ENCODE measurements around the gene IPPK. TPM values are rescaled to one million over a fixed set of nuclear protein-coding genes. Genes with fewer than 3 reads are reported as not detected.

IPPK gene
- total RNA-seq, 1 experiment from 2014 or later, result 15.4 TPM

DNA sequence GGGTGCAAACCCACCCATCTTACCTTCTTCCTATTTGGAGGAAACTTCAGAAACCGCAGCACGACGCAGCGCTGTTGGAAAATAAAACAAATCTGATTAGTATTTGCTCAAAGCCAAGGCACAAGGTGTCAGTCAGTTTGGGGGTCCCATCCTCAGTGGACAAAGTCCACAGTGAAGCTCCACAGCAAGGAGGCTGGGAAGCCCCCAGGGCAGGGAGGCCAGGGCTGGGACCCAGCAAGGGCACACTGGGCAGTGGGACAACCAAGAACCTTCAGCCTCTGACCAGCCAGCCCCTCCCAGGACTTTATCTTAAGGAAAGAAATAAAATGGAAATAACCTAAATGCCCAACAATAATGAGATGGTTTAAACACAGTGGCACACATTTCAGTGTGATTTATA is 11.3 kb downstream of the IPPK start:
- ChIA-PET CTCF (no interaction called here), POLR2A (no interaction called here), RAD21 (ENCODE audit: low non-redundant PET in 1 of 2, low total read pairs in 2 of 2, uncharacterized antibody in 2 of 2, unreplicated experiment in 2 of 2) (no interaction called here)
- Histone ChIP-seq H3K9me3 (ENCODE audit: control insufficient read depth in 1 of 2, insufficient read depth in 1 of 2, low read depth in 1 of 2, low read length in 2 of 2) (no peaks in the 10 kb centered on the region), H3K79me2 (ENCODE audit: insufficient read depth, low read length) (peaks cover 70% of the 10 kb centered on the region), H3K9ac (ENCODE audit: low read length) (no peak overlapping the region), H3K4me3 (replicated peaks in 1 of 2; ENCODE audit: low read depth in 1 of 2, low read length in 2 of 2) (no peak overlapping the region), H2AFZ (ENCODE audit: low read depth, low read length, poor library complexity, severe bottlenecking) (no peak overlapping the region), H4K20me1 (ENCODE audit: insufficient read depth) (no peaks in the 10 kb centered on the region), H3K4me2 (ENCODE audit: low read length) (no peak overlapping the region), H3K4me1 (ENCODE audit: control insufficient read depth in 1 of 2, insufficient read depth in 2 of 2, low read length in 2 of 2) (no peaks in the 10 kb centered on the region), H3K36me3 (ENCODE audit: control insufficient read depth in 1 of 2, insufficient read depth in 2 of 2, low read length in 2 of 2) (peaks cover 2 to 9% of the 10 kb centered on the region in 2 experiments; a peak in 3 of 4 replicates), H3K9me2 (ENCODE audit: insufficient read depth) (no peaks in the 10 kb centered on the region), H3K27ac (ENCODE audit: low read depth, low read length) (no peak overlapping the region), H3K27me3 (ENCODE audit: insufficient read depth, low read length) (no peaks in the 10 kb centered on the region)
- ATAC-seq, result no peak
- intact Hi-C loops (cut with micrococcal nuclease), result no loop called here
- no TSS peak for BruUV-seq (replicated peaks)
- DNase-seq (ENCODE audit: low read depth, low spot score), result no peak
- TF ChIP-seq EGR1 (IDR thresholded peaks at IDR 0.05; ENCODE audit: low read depth) (no peak), TCF7L2 (IDR thresholded peaks at IDR 0.05; ENCODE audit: borderline replicate concordance, extremely low read depth, insufficient read depth, insufficient read length) (no peak), POLR2A (IDR thresholded peaks at IDR 0.05; ENCODE audit: borderline replicate concordance, extremely low read depth, insufficient read depth, insufficient read length) (no peak), ATF3 (IDR thresholded peaks at IDR 0.05) (no peak), ELF1 (IDR thresholded peaks at IDR 0.05; ENCODE audit: borderline replicate concordance, low read depth) (no peak), CEBPB (IDR thresholded peaks at IDR 0.05; ENCODE audit: low read depth) (no peak), ZNF274 (IDR thresholded peaks at IDR 0.05; ENCODE audit: low read depth, low read length) (no peak), REST (IDR thresholded peaks at IDR 0.05; ENCODE audit: low read depth) (no peak)
- TF ChIP-seq, protein P1, sequence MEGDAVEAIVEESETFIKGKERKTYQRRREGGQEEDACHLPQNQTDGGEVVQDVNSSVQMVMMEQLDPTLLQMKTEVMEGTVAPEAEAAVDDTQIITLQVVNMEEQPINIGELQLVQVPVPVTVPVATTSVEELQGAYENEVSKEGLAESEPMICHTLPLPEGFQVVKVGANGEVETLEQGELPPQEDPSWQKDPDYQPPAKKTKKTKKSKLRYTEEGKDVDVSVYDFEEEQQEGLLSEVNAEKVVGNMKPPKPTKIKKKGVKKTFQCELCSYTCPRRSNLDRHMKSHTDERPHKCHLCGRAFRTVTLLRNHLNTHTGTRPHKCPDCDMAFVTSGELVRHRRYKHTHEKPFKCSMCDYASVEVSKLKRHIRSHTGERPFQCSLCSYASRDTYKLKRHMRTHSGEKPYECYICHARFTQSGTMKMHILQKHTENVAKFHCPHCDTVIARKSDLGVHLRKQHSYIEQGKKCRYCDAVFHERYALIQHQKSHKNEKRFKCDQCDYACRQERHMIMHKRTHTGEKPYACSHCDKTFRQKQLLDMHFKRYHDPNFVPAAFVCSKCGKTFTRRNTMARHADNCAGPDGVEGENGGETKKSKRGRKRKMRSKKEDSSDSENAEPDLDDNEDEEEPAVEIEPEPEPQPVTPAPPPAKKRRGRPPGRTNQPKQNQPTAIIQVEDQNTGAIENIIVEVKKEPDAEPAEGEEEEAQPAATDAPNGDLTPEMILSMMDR (IDR thresholded peaks at IDR 0.05 in 2 of 3, conservative IDR thresholded peaks at IDR 0.05 in 1 of 3; ENCODE audit: borderline replicate concordance in 1 of 3, insufficient read depth in 1 of 3, low read depth in 2 of 3, low read length in 2 of 3), result no peak

All from HCT116 (cell line).